Neuron (in vitro differentiated cells): Measurements from ENCODE around the gene PDXP.

Experiments
- H2AFZ ChIP-seq: one replicate; pipeline ENCODE4 v1.6.1; 2013; ENCODE audit warnings: low read depth, mild to moderate bottlenecking, inconsistent platforms, low read length, moderate library complexity
- H3K27me3 ChIP-seq: one replicate; pipeline ENCODE4 v1.6.1; 2013; ENCODE audit warnings: low read length; ENCODE audit not compliant: insufficient read depth
- H3K36me3 ChIP-seq: one replicate; pipeline ENCODE4 v1.6.1; 2013; ENCODE audit warnings: low read length; ENCODE audit not compliant: insufficient read depth
- H3K4me1 ChIP-seq: one replicate; pipeline ENCODE4 v1.6.1; 2013; ENCODE audit warnings: low read length; ENCODE audit not compliant: insufficient read depth
- H3K4me3 ChIP-seq: 2 replicates; pipeline ENCODE4 v1.5.1; 2013; ENCODE audit warnings: mild to moderate bottlenecking, low read length, moderate library complexity
- H3K9me3 ChIP-seq: one replicate; pipeline ENCODE4 v1.6.1; 2013; ENCODE audit warnings: low read length

The PDXP gene

DNA sequence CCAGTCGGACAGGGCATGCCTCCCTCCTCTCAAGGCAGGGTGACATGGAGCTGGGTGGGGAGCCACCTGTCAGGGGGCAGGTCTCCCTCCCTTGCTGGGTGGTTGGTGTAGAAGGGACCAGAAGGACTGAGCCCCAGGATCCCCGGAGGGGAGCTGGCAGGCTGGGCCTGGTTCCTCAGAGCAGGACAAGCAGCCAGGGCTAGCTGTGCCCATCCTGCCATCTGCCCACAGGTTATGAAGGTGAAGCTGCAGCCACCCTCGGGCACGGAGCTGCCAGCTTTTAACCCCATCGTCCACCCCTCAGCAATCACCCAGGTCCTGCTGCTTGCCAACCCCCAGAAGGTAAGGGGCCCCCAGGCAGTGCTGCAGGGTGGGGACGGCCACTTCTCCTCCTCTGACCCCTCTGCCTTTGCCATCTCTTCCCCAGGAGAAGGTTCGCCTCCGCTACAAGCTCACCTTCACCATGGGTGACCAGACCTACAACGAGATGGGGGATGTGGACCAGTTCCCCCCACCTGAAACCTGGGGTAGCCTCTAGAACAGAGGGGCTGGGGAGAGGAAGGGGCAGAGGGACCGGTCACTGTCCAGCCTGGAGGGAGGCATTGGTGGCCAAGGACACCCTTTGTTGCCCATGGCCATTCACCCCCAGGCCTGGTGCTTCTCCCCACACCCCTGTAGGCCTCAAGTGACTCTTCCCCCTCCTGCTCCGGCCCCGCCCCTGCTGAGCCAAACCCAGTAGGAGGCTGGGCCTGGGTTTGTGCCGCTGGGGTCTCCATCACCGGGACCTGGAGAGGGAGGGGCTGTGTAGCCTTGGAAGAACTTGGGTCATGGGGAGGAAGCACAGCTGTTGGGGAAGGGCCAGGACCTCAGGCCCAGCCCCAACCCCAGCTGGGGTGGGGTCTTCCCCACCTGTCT lies 26.1 kb upstream of the PDXP start:
- no peaks in the 10 kb centered on the region for H3K27me3 ChIP-seq
- H3K4me3 ChIP-seq, result no peak overlapping the region
- H3K36me3 ChIP-seq, result peaks cover 35% of the 10 kb centered on the region
- H2AFZ ChIP-seq, result no peak overlapping the region
- peaks cover 27% of the 10 kb centered on the region for H3K4me1 ChIP-seq
- no peaks in the 10 kb centered on the region for H3K9me3 ChIP-seq

DNA sequence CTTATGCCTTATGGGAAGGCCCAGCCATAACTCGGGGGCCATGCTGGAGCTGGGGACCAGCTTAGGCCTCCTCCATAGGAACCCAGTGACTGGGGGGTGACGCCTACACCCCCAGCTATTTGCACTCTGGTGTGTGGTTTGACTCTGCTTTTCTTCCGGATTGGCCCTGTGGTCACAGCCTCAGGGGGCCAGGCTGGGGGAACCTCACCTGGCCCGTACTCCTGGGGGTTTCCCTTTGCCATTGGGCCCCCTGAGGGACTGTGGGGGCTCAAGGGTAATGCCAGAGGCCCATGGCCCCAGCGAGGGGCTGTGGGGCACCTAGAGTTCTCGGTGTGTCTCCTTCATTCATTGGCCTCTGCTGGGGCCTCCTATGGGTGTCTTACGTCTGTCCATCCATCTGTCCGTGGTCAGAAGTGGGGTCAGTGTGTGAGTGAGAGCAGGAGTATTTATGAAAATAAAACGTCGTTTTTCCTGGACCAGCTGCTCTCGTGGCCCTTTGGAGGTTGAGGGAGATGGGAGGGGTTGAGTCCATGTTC lies 25.4 kb upstream of the PDXP start:
- Histone ChIP-seq H3K36me3 (peaks cover 32% of the 10 kb centered on the region), H3K4me1 (peaks cover 27% of the 10 kb centered on the region), H2AFZ (no peak overlapping the region), H3K9me3 (no peaks in the 10 kb centered on the region), H3K27me3 (no peaks in the 10 kb centered on the region), H3K4me3 (no peak overlapping the region)

DNA sequence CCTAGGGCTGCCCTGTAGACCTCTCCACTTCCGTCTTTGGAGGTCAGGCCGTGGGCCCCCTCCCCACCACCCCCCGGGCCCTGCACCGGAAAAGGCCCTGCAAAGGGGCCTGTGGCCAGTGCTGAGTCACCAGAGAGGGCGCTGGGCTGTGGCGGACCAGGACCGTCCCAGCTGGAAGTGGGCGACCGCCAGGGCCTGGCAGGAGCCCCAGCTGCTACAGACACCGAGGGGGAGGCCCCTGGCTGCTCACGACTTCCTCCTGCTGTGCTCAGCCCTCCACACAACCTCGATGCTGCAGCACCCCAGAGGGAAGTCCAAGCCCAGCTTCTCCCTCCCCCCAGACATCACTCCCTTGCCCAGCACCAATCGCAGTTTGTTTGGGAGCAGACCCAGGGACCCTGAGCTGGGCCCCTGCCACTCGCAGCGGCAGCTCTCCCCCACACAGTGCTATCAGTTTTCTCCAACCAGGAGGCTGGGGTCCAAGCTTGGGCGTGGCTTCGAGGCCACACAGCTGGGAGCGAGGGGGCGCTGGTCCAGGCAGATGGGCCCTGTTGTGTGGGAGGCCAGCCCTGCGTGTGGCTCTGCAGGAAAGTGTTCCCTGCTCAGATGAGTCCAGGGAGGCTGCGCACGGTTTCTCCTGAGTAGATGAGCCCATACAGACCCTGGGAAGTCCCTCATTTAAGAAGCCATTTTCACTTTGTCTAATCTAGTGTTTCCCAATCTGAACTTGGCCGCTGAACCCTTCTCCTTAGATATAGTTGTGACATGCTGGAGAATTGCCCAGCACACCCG lies 24.7 kb upstream of the PDXP start:
- no peaks in the 10 kb centered on the region for H3K27me3 ChIP-seq
- peak overlapping the region; percentile 1 for H3K4me3 ChIP-seq
- H3K4me1 ChIP-seq, result peaks cover 27% of the 10 kb centered on the region
- H2AFZ ChIP-seq, result no peak overlapping the region
- H3K36me3 ChIP-seq, result peaks cover 26% of the 10 kb centered on the region
- no peaks in the 10 kb centered on the region for H3K9me3 ChIP-seq

DNA sequence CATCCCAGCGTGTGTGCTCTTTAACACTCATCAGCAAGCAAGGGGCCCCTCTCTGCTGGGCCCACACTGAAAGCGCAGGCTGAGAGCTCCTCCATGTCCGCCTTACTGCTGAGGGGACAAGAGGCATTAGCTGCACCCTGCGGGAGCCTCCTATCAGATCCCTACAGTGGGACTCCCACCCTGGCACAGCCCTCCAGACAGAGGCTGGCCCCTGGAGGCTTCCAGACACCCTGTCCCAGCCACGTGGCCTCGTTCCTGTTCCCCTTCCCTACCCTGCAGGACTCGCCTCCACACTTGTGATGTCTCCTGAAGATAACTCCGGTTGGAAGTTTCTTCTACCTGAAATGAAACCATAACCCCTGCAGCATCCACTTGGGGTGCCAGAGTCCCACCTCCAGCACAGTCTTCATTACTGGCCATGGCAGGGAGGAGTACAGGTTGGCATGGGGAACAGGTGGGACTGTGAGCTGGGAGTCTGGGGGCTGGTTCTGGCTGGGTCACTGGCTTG lies 24.1 kb upstream of the PDXP start:
- peaks cover 31% of the 10 kb centered on the region for H3K4me1 ChIP-seq
- H3K4me3 ChIP-seq, result no peak overlapping the region
- H3K27me3 ChIP-seq, result no peaks in the 10 kb centered on the region
- H2AFZ ChIP-seq, result no peak overlapping the region
- H3K9me3 ChIP-seq, result no peaks in the 10 kb centered on the region
- H3K36me3 ChIP-seq, result peaks cover 20% of the 10 kb centered on the region

DNA sequence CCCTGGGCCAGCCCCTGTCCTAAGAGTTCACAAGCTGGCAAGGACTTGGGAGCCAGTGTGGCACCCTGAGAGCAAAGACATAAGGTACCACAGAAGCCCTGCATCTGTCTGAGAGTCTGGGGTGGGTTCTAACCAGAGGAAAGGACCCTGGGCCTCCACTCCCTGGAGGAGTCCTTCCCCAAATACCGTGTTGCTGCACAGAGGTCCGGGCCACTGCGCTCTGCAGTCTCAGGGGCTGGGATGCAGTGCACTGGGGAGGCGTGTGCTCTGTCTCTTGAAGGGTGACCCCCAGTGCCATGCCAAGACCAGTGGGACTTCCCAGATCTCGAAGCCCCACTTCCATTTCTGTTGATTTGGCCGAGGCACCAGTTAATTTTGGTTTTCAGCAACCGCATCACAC lies 23.4 kb upstream of the PDXP start:
- Histone ChIP-seq H3K9me3 (no peaks in the 10 kb centered on the region), H3K4me3 (no peak overlapping the region), H2AFZ (no peak overlapping the region), H3K27me3 (no peaks in the 10 kb centered on the region), H3K4me1 (peaks cover 34% of the 10 kb centered on the region), H3K36me3 (peaks cover 16% of the 10 kb centered on the region)

DNA sequence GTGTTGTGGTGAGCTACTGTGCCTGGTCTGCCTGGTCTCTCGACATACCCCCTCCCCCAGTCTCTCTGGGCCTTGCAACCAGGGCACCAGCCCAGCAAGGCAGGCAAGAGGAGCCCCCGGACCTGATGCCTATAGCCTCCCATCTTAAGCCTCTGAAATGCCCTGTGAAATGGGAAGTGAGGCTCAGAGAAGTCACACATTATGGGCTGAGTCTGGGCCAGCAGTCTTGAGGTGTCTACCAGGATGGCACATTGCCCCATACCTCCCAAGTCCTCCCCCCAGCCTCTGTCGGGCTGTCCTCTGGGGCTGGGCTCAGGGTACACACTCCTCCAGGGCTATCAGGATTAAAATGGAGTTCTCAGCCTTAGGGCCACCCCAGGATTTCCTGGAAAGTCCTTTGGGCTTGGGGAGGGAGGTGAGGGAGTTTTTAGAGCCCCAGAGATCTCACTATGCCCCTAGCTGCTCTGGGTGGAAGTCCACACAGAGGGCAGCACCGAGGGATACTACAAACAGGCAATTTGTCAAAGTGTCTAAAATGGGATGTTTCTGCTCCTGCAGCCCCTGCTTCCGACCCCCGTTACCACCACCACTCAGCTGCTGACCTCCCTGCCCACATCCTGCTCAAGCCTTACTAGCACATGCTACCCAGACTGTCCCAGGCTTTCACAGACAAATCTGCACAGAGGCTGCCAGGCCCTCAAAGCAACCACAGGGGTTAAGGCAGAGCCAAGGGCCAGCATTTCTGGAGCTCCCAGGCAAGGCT lies 22.2 kb upstream of the PDXP start:
- peaks cover 41% of the 10 kb centered on the region for H3K4me1 ChIP-seq

DNA sequence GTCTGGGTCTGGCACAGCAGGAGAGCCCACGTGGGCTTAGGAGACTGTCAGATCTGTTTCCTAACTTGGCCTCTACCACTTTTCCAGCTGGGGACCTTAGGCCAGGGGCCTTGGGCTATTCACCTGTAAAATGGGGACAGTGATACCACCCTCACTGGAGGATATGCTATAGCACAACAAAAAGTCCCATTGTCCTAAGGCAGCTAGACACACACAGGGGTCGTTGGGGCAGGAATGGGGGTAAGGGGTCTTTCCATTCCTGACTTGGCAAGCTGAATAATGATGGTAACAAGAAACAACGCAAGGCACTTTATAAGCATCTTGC lies 21.6 kb upstream of the PDXP start:
- Histone ChIP-seq H3K27me3 (no peaks in the 10 kb centered on the region), H3K4me1 (peaks cover 41% of the 10 kb centered on the region), H3K36me3 (peaks cover 7% of the 10 kb centered on the region), H3K9me3 (no peaks in the 10 kb centered on the region), H3K4me3 (no peak overlapping the region), H2AFZ (no peak overlapping the region)

More for the DNA sequence above, 22.2 kb upstream of the PDXP start:
- Histone ChIP-seq H3K36me3 (peaks cover 8% of the 10 kb centered on the region), H3K27me3 (no peaks in the 10 kb centered on the region), H3K4me3 (no peak overlapping the region), H2AFZ (no peak overlapping the region), H3K9me3 (no peaks in the 10 kb centered on the region)

DNA sequence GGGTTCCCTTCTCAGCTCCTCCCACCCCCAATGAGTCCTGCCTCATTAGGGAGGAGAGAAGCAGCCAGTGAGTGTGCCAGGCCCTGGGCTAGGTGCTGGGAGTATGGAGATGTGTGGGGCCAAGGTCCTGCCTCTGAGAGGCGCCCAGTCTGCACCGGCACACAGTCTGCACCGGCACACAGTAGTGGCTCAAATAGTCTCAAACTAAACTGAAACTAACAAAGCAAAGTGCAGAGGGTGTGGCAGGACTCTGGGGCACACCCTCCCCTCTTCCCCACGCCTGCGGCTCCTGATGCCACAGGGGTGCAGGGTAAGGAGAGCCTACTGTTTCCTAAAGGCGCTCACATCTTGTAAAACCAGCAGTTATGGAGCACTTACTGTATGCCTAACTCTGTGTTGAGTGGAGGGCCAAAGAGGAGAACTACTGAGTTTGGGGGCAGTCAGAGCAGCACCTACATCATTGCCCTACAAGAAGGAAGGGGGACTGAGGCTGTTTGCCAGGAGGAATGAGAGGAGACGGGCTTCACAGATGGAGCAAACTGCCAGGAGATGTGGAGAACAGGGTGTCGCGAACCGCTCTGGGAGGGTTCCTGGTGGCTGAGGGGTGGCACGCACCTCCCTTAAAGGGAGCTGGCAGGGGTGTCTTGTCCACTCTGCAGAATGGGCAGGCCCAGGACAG lies 20.0 kb upstream of the PDXP start:
- Histone ChIP-seq H3K4me1 (peaks cover 30% of the 10 kb centered on the region), H3K36me3 (no peaks in the 10 kb centered on the region), H3K4me3 (no peak overlapping the region)

DNA sequence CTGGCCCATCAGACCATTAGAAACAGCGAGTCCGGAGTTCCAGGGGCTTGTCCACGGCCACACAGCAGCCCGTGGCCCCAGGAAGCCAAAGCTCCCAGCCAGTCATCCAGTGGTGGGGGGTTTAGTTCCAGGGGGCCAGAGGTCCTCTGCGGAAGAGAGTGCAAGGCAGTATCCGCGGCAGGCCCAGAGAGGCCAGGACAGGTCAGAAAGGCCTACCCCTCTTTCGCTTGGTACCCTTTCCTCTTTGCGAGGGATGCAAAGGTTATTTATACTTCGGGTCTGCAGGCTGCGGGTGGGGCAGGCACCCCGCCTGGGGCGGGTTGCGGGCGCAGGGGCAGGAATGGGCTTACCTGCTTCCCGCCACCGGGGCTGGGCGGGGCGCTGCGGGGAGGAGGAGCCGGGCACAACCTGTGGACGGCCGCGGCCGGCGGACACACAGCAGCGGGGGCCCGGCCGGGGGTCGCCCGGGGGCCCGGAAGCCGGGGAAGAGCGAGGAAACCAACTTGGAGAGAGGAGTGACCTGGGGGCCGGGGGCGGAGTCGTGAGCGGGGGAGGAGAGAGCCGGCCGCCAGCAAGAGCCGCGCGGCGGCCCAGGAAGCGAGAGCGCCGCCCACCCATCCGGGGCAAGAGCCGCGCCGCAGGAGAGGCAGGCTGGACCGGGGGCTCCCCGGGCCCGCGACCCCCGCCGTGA lies 19.3 kb upstream of the PDXP start, which contains the start of gene SH3BP1:
Gene SH3BP1 (plus strand): TSS at position 600 of the 691 bp plus-strand sequence. CDS start 119 bp downstream, outside the sequence.
- Histone ChIP-seq H3K9me3 (no peaks in the 10 kb centered on the region), H3K4me1 (peaks cover 23% of the 10 kb centered on the region), H3K27me3 (no peaks in the 10 kb centered on the region), H3K36me3 (no peaks in the 10 kb centered on the region), H2AFZ (peak within 1 kb of the TSS; percentile 66), H3K4me3 (peak within 1 kb of the TSS; percentile 41)

More for the DNA sequence above, 20.0 kb upstream of the PDXP start:
- Histone ChIP-seq H3K9me3 (no peaks in the 10 kb centered on the region), H3K27me3 (no peaks in the 10 kb centered on the region), H2AFZ (no peak overlapping the region)

DNA sequence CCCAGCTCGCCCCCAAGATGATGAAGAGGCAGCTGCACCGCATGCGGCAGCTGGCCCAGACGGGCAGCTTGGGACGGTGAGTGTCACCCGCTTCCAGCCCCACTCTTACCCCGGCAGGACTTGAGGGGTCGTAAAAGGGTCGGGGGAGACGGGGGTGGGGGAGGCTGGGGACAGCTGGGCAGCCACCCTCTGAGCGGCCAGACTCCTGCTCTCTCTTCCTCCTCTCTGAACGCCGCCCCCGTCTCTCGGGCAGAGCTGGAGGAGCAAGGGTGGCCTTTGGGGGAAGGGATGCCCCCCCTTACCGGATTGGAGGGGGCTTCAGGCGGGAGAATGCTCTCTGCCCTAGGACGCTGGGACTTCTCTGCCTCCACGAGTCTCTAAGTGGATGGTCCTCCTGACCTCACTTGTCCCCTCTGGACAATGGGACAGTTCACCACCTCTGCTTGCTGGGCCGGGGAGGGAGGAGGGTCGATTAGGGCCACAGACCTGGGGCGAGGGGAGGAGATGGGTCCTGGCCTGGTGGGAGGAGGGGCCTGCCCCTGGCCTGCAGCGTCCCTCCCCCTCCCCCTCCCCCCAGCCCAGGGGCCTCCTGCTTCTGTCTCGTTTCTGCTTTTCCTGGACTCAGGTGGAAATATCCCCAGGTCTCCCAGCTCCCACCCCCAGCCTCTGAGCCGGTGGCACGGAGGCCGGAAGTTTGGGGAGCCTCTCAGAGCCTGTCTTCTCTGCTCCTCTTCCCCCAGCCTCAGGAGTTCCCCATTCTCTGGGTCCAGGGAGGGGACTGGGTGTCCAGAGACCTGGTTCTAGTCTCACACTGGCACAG lies 18.5 kb upstream of the PDXP start:
- H2AFZ ChIP-seq, result peak overlapping the region; percentile 66

More for the DNA sequence above, 18.5 kb upstream of the PDXP start:
- Histone ChIP-seq H3K9me3 (no peaks in the 10 kb centered on the region), H3K4me3 (peak overlapping the region; percentile 41), H3K27me3 (no peaks in the 10 kb centered on the region), H3K4me1 (peaks cover 16% of the 10 kb centered on the region), H3K36me3 (no peaks in the 10 kb centered on the region)
